WERI-Rb-1 (cell line): ENCODE measurements around the gene ACOX3.

Source experiments
- DNase-seq: peaks from one replicate; pipeline ENCODE4 v3.0.0-alpha.2; 2020
- H3K27ac ChIP-seq: fragments of 250-450 bp; sonication (Bioruptor Pico); 2 replicates; pipeline ENCODE4 v1.5.1; 2020; ENCODE audit warnings: mild to moderate bottlenecking, moderate library complexity
- H3K27me3 ChIP-seq: fragments of 250-450 bp; sonication (Bioruptor Pico); 2 replicates; pipeline ENCODE4 v1.5.1; 2021; ENCODE audit warnings: mild to moderate bottlenecking, low read depth, moderate library complexity; ENCODE audit not compliant: insufficient read depth, severe bottlenecking
- H3K36me3 ChIP-seq: fragments of 250-450 bp; sonication (Bioruptor Pico); 2 replicates; pipeline ENCODE4 v1.5.1; 2020; ENCODE audit warnings: mild to moderate bottlenecking, moderate library complexity
- H3K4me3 ChIP-seq: 2 replicates; pipeline ENCODE4 v1.5.1; 2011; ENCODE audit warnings: low read depth, mild to moderate bottlenecking, control low read depth, low read length
- H3K9me3 ChIP-seq: fragments of 250-450 bp; sonication (Bioruptor Pico); 2 replicates; pipeline ENCODE4 v1.5.1; 2021; ENCODE audit warnings: mild to moderate bottlenecking, moderate library complexity; ENCODE audit not compliant: severe bottlenecking
- CTCF ChIP-seq: IDR thresholded peaks from 2 replicates; pipeline ENCODE4 v1.5.1; 2011; ENCODE audit warnings: low read depth, mild to moderate bottlenecking, control low read depth, inconsistent platforms, low read length

The ACOX3 gene

GRCh38 chr4:8326206-8326605 lies 114.3 kb downstream of the ACOX3 start:
- no peaks in the 10 kb centered on the region for H3K27me3 ChIP-seq
- H3K27ac ChIP-seq: no peak overlapping the region
- H3K4me3 ChIP-seq: no peak overlapping the region
- peaks cover 13% of the 10 kb centered on the region for H3K9me3 ChIP-seq
- no peak for TF ChIP-seq CTCF
- no peaks in the 10 kb centered on the region for H3K36me3 ChIP-seq
- peak; percentile 0 for DNase-seq

GRCh38 chr4:8325291-8325973 lies 115.1 kb downstream of the ACOX3 start:
- Histone ChIP-seq H3K4me3 (no peak overlapping the region), H3K9me3 (peaks cover 13% of the 10 kb centered on the region), H3K27me3 (no peaks in the 10 kb centered on the region), H3K36me3 (no peaks in the 10 kb centered on the region), H3K27ac (no peak overlapping the region)
- DNase-seq: peak; percentile 2
- TF ChIP-seq CTCF: no peak

GRCh38 chr4:8324640-8325239 lies 115.8 kb downstream of the ACOX3 start:
- DNase-seq: peak; percentile 3
- no peak overlapping the region for H3K27ac ChIP-seq
- TF ChIP-seq CTCF: no peak
- H3K27me3 ChIP-seq: no peaks in the 10 kb centered on the region
- H3K4me3 ChIP-seq: no peak overlapping the region
- no peaks in the 10 kb centered on the region for H3K36me3 ChIP-seq
- H3K9me3 ChIP-seq: peaks cover 13% of the 10 kb centered on the region

GRCh38 chr4:8323947-8324555 lies 116.5 kb downstream of the ACOX3 start:
- no peak for TF ChIP-seq CTCF
- no peak overlapping the region for H3K27ac ChIP-seq
- H3K36me3 ChIP-seq: no peaks in the 10 kb centered on the region
- H3K9me3 ChIP-seq: peaks cover 13% of the 10 kb centered on the region
- no peaks in the 10 kb centered on the region for H3K27me3 ChIP-seq
- peak; percentile 0 for DNase-seq
- no peak overlapping the region for H3K4me3 ChIP-seq

GRCh38 chr4:8322794-8323704 lies 117.5 kb downstream of the ACOX3 start:
- no peak overlapping the region for H3K27ac ChIP-seq
- H3K9me3 ChIP-seq: peaks cover 13% of the 10 kb centered on the region
- DNase-seq: peak; percentile 3
- H3K27me3 ChIP-seq: no peaks in the 10 kb centered on the region
- TF ChIP-seq CTCF: no peak
- H3K4me3 ChIP-seq: no peak overlapping the region
- no peaks in the 10 kb centered on the region for H3K36me3 ChIP-seq
